EH (cell line): Measurements from ENCODE around the gene STRN3.
A peak's percentile ranks its signal among the peaks of the same experiment; 100 is the strongest.
"Not testable (repeated sequence)": the region's sequence is repeated elsewhere in the genome, so short reads cannot be mapped to it uniquely, and the experiment has no call there.

Source experiments
- DNase-seq: peaks from one replicate; pipeline ENCODE4 v3.0.0-alpha.2; 2015; ENCODE audit warnings: low read depth

Gene STRN3

GRCh38 chr14:30907659-30908057 lies 118.5 kb downstream of the STRN3 start:
- DNase-seq = no peak

GRCh38 chr14:30906752-30907658 lies 119.2 kb downstream of the STRN3 start:
- DNase-seq = peak; percentile 26

GRCh38 chr14:30903285-30904124 lies 122.7 kb downstream of the STRN3 start:
- DNase-seq = no peak

GRCh38 chr14:30897121-30897520 lies 129.1 kb downstream of the STRN3 start:
- DNase-seq = not testable (repeated sequence)

- DNase-seq = no peak
Measured at GRCh38 chr14:30896435-30896834, 129.7 kb downstream of the STRN3 start.

- peak; percentile 32 for DNase-seq
Measured at GRCh38 chr14:30894923-30895515, 131.2 kb downstream of the STRN3 start.

GRCh38 chr14:30893819-30894218 lies 132.4 kb downstream of the STRN3 start:
- no peak for DNase-seq

- no peak for DNase-seq
Measured at GRCh38 chr14:30889244-30889594, 137.0 kb downstream of the STRN3 start.

GRCh38 chr14:30888480-30889243 lies 137.5 kb downstream of the STRN3 start:
- DNase-seq = no peak

GRCh38 chr14:30885840-30886740 lies 140.1 kb downstream of the STRN3 start:
- DNase-seq = peak; percentile 38

- DNase-seq = no peak
Measured at GRCh38 chr14:30884901-30885300, 141.3 kb downstream of the STRN3 start.

GRCh38 chr14:30883508-30884294 lies 142.5 kb downstream of the STRN3 start:
- no peak for DNase-seq

GRCh38 chr14:30882431-30882830 lies 143.7 kb downstream of the STRN3 start:
- no peak for DNase-seq

- no peak for DNase-seq
Measured at GRCh38 chr14:30876692-30877091, 149.5 kb downstream of the STRN3 start.

- DNase-seq = no peak
Measured at GRCh38 chr14:30875788-30876053, 150.5 kb downstream of the STRN3 start.

- DNase-seq = no peak
Measured at GRCh38 chr14:30874999-30875787, 151.0 kb downstream of the STRN3 start.

GRCh38 chr14:30874120-30874998 lies 151.8 kb downstream of the STRN3 start, which contains the start of gene COCH:
COCH (plus strand) TSS chr14:30874559; CDS start chr14:30874939, 380 bp downstream.
- peak; percentile 21 for DNase-seq
